Hematopoietic multipotent progenitor cell treated with erythropoietin and hydrocortisone succinate and interleukin-3 and kit ligand, for 8 days (in vitro differentiated cells): ENCODE measurements around the gene PPP1R3C.

Experiments
- DNase-seq: peaks from one replicate; pipeline ENCODE4 v3.0.0-alpha.2; 2015

Gene PPP1R3C

GRCh38 chr10:91629715-91630549 lies 2.9 kb downstream of the PPP1R3C start:
- no peak for DNase-seq

DNA sequence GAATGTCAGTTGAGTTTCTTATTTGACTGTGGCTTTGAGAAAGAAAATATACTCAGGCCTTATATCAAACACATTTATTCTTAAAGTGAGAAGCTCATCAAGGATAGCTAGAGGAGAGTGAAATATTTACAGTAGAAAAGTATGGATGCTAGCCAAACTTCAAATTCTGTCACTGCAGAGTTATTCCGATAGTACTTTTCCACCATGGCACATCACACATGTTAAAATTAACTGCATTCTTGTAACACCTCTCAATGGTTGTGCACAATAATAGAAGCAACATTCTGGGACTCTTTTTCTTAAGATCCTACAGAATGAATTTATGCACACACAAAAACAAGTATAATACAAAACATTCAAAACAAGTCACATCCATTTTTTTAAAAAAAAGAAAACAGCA lies 4.5 kb downstream of the PPP1R3C start:
- DNase-seq = no peak

- no peak for DNase-seq
Measured at GRCh38 chr10:91627344-91628102, 5.3 kb downstream of the PPP1R3C start.

DNA sequence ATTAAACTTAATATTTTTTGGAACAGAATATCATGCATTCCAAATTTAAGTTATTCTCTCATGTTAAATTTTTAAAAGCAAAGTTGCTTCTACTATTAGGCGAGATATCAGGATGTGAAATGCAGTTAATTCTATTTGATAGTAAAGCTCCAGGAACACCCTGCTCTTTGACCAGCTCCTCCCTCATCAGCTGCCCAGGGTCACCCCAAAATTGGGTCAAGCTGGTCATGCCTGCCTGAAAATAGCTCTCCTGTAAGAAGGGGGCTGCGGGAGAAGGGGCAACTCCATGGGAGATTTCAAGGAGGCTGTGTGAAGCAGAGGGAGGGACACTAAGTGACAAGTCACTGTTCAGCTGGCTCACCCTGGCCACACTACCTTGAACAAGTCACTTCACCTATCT lies 5.9 kb downstream of the PPP1R3C start:
- DNase-seq = no peak

- DNase-seq = no peak
Measured at GRCh38 chr10:91624633-91625032, 8.2 kb downstream of the PPP1R3C start.

DNA sequence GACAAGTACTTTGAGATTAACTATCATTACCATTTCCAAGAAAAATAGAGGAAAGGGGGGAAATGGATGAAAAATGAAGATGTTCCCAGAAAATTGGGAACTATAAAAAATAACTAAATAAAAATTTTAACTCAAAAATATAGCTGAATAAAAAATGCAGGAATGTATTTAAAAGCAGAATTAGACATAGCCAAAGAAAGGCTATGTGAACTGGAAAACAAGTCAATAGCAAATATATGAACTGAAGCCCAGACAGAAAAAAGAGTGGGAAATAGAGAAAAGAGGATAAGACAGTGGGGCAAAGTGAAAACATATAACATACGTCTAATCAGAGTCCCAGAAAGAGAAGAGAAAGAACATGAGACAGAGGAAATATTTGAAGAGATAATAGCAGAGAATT lies 10.3 kb downstream of the PPP1R3C start:
- DNase-seq = no peak

GRCh38 chr10:91621483-91622113 lies 11.3 kb downstream of the PPP1R3C start:
- no peak for DNase-seq

DNA sequence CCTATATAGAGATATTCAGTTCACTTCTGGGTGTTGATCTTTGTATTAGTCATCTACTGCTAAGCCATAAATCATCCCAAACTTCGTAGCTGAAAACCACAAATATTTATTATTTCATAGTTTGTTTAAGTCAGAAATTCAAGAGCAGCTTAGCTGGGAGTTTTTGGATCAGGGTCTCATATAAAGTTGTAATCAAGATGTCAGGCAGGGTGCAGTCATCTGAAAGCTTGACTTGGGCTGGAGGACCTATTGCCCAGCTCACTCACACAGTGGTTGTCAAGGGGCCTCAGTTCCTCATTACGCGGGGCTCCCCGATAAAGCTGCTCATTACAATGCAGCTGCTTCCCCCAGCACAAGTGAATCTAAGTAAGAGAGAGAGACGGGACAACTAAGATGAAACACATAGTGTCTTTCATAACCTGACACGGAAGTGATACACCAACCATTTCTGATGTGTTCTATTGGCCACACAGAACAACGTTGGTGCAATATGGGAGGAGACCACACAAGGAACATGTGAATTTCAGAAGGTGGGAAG lies 15.7 kb downstream of the PPP1R3C start:
- DNase-seq = no peak

GRCh38 chr10:91616137-91616536 lies 16.7 kb downstream of the PPP1R3C start:
- no peak for DNase-seq

GRCh38 chr10:91614225-91614624 lies 18.6 kb downstream of the PPP1R3C start:
- DNase-seq = no peak

DNA sequence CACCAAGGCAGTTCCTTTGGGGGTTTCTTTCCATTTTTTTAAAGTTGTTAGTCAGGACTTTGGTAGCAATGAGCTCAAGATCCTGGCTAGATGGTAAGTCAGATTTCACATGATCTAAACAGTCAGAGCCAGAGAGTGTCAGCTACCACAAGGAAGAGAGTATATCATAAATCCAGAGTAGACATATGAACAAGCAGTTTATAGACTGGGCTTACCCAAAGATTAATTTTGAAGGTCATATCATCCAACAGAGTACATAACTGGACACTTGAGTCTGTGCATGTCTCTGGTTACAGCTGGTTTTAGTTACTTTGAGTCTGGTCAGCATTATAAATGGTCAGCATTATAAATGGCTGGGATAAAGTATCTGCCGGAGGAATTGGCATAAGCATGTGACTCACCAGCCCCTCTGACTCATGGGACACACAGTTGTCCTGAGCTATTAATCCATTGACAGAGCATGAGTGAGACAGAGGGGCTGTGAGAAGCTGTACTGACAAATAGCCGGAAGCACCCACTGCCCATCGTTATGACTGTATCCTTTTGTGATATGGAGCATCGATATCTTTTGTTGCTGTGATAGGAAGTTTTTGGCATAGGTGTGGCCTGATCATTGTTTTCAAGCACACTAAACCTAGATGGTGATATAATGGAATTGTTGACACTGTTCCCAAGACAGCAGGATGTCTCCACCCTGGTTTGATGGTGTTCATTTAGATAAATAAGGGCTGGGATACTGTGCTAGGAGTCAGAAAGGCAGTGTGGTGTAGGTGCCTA lies 19.3 kb downstream of the PPP1R3C start:
- no peak for DNase-seq

DNA sequence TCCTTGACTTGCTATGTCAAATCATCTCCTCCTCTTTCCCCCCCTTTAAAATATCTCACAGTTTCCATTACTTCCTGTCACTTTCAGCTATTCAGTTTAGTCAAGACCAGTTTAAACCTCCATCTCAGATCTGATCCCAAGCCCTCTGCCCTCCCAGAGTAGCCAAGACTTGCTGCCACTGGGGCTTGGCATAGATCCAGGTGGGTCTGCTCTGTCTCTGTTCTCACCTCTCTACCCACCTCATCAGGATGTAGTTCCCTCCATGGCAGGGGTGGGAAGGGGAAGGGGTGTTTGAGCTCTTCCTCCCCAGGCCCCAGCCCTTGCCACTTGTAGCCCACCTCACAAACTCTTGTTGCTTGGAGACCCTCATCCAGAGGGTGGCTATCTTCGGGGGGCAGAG lies 22.0 kb downstream of the PPP1R3C start:
- DNase-seq = no peak

DNA sequence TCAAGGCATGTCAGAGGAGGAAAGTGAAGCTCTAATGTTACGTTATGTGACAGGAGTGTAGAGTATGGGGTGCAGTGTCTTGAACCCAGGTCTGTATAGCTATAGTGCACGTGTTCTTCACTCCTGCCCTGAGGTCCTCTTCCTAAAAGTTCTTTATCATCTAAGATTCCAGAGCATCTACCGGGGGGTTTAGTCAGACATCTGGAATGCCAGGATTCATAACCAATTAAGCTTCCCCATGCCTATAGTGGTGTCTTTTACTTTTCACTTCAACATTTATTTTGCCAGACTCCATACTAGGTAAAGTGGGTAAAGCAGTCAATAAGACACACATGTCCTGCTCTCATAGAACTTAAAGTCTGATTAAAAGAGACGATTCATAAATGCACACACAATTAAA lies 22.4 kb downstream of the PPP1R3C start:
- DNase-seq = no peak

DNA sequence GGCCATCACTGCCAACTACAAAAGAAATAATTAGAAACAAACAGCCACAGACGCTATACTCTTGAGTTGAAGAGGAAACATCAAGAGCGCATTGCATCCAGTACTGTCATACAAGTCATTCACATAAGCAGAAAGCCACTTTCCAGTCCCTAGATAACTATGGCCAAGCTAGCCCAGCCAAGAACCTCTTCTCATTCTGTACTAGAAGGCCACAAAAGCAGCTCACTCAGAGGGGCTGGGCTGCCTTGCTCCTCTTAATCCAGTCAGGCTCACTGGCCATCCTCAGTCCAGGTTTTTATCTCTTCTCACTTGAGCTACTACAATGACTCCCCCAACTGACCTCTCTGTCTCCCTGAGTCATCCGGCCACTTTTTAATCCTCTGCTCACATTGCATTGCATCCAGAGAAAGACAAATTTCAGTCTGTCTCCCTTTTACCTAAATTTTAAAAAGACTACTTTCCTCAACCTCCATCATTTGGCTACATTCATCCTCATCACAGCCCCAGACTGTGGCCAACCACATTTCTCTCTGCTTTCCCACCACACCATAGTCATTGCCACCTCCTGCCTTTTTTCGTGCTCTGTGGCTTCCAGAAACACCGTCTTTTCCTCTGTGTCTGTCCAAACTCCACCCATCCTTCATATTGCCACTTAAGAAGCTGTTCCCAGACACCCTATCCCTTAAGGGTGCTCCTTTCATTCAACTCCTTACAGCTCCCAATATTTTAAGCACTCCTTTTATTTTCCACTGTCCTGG lies 25.0 kb downstream of the PPP1R3C start:
- DNase-seq = no peak

GRCh38 chr10:91605968-91606367 lies 26.9 kb downstream of the PPP1R3C start:
- DNase-seq = no peak

GRCh38 chr10:91604553-91605534 lies 28.0 kb downstream of the PPP1R3C start:
- no peak for DNase-seq

GRCh38 chr10:91603931-91604331 lies 28.9 kb downstream of the PPP1R3C start:
- DNase-seq = no peak

DNA sequence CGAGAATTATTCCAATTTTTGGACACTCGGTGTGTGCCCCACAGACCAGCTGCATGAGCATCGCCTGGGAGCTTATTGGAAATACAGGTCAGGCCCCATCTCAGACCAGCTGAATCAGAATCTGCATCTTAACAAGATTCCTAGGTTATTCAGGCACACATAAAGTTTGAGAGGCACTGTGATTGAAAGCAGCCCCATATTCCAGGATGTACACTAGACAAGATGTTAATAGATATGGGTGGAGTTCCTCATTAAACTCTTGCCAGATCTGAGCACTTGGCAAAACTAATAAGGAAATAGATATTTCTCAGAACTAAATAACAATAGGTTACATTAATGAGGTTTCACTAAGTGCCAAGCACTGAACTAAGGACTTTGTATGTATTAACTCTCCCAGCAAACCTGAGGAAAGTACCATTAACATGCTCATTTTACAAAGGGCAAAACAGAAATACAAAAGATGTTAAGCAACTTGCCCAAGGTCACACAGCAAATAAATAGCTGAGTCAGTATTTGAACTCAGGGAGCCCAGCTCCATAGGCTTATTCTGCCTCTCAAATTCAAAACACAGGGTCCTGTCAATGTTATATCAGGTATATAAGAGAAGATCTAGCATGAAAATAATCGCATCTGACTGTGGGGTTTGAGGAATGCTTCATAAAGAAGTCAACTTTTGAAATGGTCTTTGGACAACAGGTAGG lies 29.9 kb downstream of the PPP1R3C start:
- no peak for DNase-seq

DNA sequence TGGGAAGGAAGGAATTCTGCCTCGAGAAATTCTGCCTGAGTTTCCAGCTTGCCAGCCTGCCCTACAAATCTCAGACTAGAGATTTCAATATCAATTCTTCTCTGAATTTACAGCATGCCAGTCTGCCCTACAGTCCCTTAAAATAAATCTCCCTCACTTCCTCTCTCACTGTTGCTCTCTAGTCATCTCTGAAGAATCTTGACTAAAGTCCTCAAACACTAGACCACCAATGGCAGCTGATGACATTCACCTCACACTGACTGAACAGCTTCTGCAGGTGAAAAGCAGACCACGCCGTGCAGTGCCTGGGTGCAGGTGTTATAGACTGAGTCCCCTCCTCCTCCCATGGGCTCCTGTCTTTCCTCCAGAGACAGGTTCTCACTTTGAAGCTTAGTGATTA lies 30.4 kb downstream of the PPP1R3C start:
- DNase-seq = no peak

- DNase-seq = no peak
Measured at GRCh38 chr10:91601212-91601611, 31.7 kb downstream of the PPP1R3C start.
